Large intestine (tissue), 3 donors: ENCODE results near the gene IKBKE. TPM values are rescaled to one million over a fixed set of nuclear protein-coding genes. Genes with fewer than 3 reads are reported as not detected.
A peak's percentile ranks its signal among the peaks of the same experiment; 100 is the strongest.

Experiments used
- DNase-seq, 2 donors: peaks; one replicate each; pipeline versions ENCODE4 v3.0.0 to v3.0.0-alpha.2; 2013
- H3K27ac ChIP-seq: one replicate; pipeline ENCODE4 v1.5.1; 2013; ENCODE audit warnings: low read length
- H3K27me3 ChIP-seq: 2 replicates; pipeline ENCODE4 v1.6.1; 2013; ENCODE audit warnings: low read length; ENCODE audit not compliant: control insufficient read depth, insufficient read depth
- H3K36me3 ChIP-seq: 2 replicates; pipeline ENCODE4 v1.6.1; 2013; ENCODE audit warnings: low read length; ENCODE audit not compliant: control insufficient read depth, insufficient read depth
- H3K4me1 ChIP-seq: one replicate; pipeline ENCODE4 v1.6.1; 2013; ENCODE audit warnings: low read length; ENCODE audit not compliant: control insufficient read depth, insufficient read depth
- H3K4me3 ChIP-seq: one replicate; pipeline ENCODE4 v1.5.1; 2013; ENCODE audit warnings: low read length
- H3K9me3 ChIP-seq: one replicate; pipeline ENCODE4 v1.6.1; 2013; ENCODE audit warnings: mild to moderate bottlenecking, low read depth, low read length, moderate library complexity; ENCODE audit not compliant: control insufficient read depth
- WGBS: methylation state at CpG from one replicate; pipeline ENCODE4 v1.1.5; 2013; ENCODE audit warnings: low lambda C conversion rate; ENCODE audit not compliant: insufficient coverage; 5-methylcytosine and 5-hydroxymethylcytosine counted together
- polyA plus RNA-seq: library from polyadenylated mRNA; unstranded; fragments of 120-200 nt; gene quantifications from one replicate; pipeline ENCODE4 v1.2.1, GENCODE V29; 2013

The IKBKE gene
- polyA plus RNA-seq, 1 donor: 7.5 TPM

DNA sequence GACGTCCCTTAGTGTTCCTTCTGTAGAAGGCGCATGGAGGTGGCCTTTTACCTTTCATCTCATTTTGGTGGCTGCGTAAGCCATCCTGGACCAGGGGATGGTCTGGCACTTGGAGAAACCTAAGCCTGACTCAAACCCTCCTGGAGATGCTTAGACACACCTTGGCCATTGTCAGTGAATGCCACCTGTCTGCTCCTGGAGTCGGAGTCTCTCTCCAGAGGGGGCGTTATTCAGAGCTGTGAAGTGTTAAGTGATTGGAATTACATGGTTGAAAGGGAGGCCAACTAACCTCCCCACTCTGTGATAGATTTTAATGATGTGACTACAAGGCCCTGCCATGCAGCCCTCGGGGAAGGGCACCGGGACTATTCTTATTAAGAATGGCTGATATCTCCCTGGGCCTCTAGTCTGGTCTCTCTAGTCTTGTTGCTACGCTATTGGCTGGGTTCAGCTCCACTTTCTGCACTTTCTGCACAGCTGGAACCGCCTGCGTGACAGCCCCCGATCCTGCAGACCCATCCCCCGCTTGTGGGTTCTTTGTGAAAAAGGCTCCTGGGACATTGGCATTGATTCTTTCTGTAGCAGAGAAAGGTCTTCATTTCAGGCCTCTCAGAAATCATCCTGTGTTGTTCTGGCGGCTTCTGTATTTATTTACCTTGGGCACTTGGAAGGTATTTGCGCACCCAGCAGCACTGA is 41.2 kb downstream of the IKBKE start:
- Histone ChIP-seq H3K27ac (no peak overlapping the region), H3K36me3 (no peaks in the 10 kb centered on the region), H3K27me3 (peaks cover 30% of the 10 kb centered on the region), H3K4me3 (no peak overlapping the region), H3K9me3 (no peaks in the 10 kb centered on the region), H3K4me1 (peaks cover 12% of the 10 kb centered on the region)
- no peak for DNase-seq
- WGBS: no CpG with 5 or more reads among the region's 14 CpGs

DNA sequence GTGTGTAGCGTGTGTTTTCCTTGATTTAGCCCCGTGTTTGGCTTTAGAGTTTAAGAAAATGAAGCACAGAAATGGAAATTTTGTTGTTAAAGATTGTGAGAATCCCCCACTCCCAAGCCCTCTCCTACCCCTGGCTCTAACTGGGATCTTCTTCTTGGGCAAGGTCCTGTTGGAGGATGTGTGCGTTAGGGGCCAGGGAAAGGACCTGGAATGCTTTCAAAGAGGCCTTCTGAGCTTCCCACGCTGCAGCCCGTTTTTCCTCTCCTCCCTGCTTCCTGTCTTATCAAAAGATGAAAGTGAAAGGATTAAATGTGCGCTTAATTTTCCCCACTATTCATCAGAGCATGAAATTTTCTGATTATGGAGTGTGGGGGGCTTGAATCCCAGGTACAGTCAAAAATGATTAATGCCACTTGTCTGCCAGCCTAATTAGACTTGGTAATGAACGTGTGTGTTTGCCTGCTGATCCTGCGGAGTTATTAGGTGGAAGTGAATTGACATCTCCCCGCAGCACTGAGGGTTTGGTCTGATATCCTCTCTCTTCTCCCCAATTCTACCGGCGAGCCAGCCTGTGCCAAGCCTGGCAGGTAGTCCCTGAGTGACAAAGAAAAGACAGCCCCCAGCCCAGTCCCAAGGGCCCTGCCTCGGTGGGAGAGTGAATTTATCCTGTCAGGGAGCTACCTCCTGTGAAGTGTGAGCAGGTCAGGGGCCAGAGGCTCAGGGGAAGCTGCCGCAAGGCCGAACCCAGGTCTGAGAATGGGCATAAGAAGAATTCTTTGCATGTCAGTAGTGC is 42.0 kb downstream of the IKBKE start:
- no peak for DNase-seq
- H3K36me3 ChIP-seq: no peaks in the 10 kb centered on the region
- WGBS: no CpG with 5 or more reads among the region's 14 CpGs
- H3K27me3 ChIP-seq: peaks cover 22% of the 10 kb centered on the region
- no peak overlapping the region for H3K4me3 ChIP-seq
- peaks cover 8% of the 10 kb centered on the region for H3K4me1 ChIP-seq
- no peaks in the 10 kb centered on the region for H3K9me3 ChIP-seq
- H3K27ac ChIP-seq: no peak overlapping the region

DNA sequence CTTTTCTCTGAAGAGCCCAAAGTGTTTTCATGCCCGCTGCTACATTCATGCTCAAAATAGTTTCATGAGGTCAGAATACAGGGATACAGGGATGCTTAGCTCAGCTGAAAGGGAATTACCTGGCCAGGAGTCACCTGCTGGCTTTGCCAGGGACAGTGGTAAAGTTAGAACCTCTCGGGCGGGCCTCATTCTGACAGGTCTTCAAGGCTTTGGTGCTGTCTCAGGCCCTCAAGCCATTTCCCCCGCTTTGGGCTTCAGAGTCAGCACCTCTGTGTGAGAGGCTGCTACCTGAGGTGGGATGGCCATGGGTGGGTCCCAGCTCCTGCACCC is 42.5 kb downstream of the IKBKE start:
- no peak for DNase-seq
- H3K36me3 ChIP-seq: no peaks in the 10 kb centered on the region
- peaks cover 17% of the 10 kb centered on the region for H3K27me3 ChIP-seq
- H3K9me3 ChIP-seq: no peaks in the 10 kb centered on the region
- H3K27ac ChIP-seq: no peak overlapping the region
- no CpG with 5 or more reads among the region's 4 CpGs for WGBS
- H3K4me1 ChIP-seq: peaks cover 8% of the 10 kb centered on the region
- no peak overlapping the region for H3K4me3 ChIP-seq

DNA sequence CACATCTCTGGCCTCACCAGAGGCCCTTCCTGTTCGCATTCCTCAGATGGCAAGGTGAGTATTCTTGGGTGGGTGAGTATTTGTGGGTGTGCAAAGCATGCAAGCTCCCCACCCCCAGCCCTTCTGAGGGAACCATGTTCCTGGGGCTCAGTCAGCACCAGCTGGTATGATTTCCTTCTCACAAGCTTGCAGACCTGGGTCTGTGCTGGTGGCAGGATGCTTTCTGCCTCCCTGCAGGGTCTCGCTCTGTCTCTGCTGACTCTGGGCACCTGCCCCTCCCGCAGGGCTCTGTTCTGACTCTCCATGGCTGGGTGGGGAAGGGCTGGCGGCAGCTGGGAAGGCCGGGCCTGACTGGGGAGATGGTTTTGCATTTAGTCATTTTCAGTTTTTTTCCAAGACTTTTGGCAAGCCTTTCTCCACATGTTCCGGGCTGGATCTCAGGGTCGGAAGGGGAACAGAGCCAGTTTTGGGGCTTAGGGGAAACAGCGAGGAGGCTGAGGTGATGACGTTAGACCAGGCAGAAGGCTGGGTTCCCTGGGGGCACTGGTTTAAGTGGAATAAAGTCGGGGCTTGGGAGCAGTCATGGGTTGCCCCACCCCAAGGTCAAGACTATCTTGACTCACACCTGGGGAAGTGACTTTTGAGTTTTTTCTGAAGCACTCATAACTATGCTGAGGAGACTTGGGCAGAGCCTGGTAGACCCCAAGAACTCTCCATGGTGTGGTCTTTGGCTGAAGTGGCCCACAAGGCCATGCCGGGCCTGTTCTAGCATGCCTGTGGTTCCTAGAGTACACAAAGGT is 43.2 kb downstream of the IKBKE start:
- H3K36me3 ChIP-seq: no peaks in the 10 kb centered on the region
- peak; percentile 31 to 36 for DNase-seq
- no CpG with 5 or more reads among the region's 11 CpGs for WGBS
- H3K4me1 ChIP-seq: peaks cover 3% of the 10 kb centered on the region
- H3K27ac ChIP-seq: no peak overlapping the region
- peaks cover 10% of the 10 kb centered on the region for H3K27me3 ChIP-seq
- H3K9me3 ChIP-seq: no peaks in the 10 kb centered on the region
- no peak overlapping the region for H3K4me3 ChIP-seq

DNA sequence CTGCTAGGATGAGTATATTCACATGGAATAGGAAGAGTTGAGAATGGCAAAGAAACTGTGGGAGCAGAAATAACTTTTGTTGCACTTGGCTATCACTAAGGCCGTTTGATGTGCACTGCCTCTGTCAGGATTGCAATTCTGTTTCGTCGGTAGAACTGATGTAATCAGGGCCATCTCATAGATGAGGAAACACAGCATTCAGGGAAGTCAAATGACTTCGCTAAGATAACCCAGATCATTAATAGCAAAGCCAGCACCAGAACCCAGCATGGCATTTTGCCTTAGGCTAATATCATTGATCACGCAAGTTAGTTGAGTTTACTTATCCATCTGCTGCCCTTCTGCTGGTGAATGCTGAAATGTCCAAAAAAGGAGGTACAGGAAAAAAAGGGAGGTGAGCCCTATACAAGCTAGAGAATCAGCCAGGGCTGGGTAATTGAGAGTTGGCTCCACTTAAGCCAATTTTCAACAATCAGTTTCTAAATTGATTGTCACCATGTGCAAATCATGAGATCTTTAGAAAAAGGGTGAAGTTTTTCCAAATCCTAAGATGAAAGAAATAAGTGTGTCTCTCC is 44.6 kb downstream of the IKBKE start:
- Histone ChIP-seq H3K9me3 (no peaks in the 10 kb centered on the region), H3K36me3 (no peaks in the 10 kb centered on the region), H3K27ac (no peak overlapping the region), H3K4me1 (no peaks in the 10 kb centered on the region), H3K27me3 (peaks cover 3% of the 10 kb centered on the region), H3K4me3 (no peak overlapping the region)
- WGBS: 94% methylated on average over 2 of the region's 5 CpGs
- DNase-seq: no peak

DNA sequence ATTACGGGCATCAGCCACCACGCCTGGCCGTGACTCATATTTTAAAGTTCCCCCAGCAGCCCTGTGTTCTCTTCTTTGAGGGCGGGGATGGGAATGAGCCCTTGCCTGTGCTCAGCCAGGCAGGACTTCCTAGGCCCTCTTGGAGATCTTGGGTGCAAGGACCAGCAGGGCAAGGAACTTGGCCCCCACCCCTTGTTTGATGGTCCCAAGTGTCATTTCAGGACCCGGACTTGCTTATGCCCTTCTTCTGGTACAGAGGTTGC is 46.4 kb downstream of the IKBKE start:
- H3K9me3 ChIP-seq: no peaks in the 10 kb centered on the region
- H3K4me3 ChIP-seq: no peak overlapping the region
- no CpG with 5 or more reads among the region's 5 CpGs for WGBS
- no peak for DNase-seq
- H3K36me3 ChIP-seq: no peaks in the 10 kb centered on the region
- H3K27me3 ChIP-seq: no peaks in the 10 kb centered on the region
- peaks cover 6% of the 10 kb centered on the region for H3K4me1 ChIP-seq
- H3K27ac ChIP-seq: no peak overlapping the region

DNA sequence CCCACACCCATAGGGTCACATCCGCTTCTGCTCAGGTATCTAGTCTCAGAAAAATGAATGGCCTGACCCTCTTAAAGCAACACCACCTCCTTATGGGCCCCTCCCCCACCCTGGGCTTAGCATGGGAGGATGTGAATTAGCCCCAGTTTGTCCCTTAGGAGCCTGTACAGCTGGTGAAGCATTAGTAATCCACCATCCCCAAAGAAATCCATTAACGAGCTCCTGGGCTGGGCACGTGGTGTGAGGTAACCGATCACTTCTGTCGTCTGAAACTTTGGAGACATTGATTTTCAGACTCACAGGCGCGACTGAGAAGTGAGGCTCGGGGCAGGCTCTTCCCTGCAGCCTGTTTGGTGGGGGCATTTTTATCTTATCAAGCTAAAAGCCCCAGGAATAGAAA is 47.5 kb downstream of the IKBKE start:
- Histone ChIP-seq H3K4me3 (no peak overlapping the region), H3K9me3 (no peaks in the 10 kb centered on the region), H3K36me3 (no peaks in the 10 kb centered on the region), H3K27ac (no peak overlapping the region), H3K4me1 (peaks cover 8% of the 10 kb centered on the region), H3K27me3 (no peaks in the 10 kb centered on the region)
- WGBS: no CpG with 5 or more reads among the region's 8 CpGs
- DNase-seq: no peak

DNA sequence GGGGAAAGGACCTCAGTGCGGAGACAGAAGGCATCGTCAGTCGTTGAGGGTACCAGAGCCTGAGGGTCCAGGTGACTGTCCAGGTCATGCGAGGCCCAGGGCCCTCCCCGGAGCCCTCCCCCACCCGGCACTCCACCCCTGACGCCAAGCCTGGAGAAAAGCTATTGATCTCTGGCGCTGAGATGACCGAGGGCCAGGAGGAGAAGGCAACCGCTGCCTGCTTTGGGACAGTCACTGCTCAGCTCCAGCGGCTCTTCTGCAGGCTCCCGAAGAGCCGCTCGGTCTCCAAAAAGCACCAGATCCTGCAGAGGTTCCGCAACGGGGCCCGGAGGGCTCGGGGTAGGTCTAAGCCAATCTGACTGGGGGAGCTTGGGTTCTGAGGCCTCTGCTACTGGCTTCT is 47.9 kb downstream of the IKBKE start:
- no peaks in the 10 kb centered on the region for H3K27me3 ChIP-seq
- H3K4me1 ChIP-seq: peaks cover 8% of the 10 kb centered on the region
- no peak for DNase-seq
- H3K27ac ChIP-seq: no peak overlapping the region
- no peaks in the 10 kb centered on the region for H3K9me3 ChIP-seq
- H3K4me3 ChIP-seq: no peak overlapping the region
- no peaks in the 10 kb centered on the region for H3K36me3 ChIP-seq
- no CpG with 5 or more reads among the region's 18 CpGs for WGBS

DNA sequence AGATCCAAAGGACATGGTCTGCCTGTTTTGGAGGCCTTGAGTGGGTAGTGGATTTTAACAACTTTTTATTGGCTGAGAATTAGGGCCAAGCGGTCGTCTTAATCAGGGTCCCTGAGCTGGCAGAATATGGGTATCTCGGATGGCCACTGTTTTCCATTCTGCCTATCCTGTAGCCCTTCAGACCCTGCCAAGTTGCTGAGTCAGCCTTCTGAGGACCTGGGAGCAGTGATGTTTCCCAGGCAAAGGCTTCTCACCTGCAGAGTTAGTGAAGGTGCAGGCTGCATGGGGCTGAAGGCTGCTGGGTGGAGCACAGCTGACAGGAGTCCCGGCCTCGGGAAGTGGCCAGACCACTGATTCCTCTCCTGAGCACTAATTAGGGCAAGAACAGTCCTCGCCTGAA is 48.5 kb downstream of the IKBKE start:
- H3K36me3 ChIP-seq: no peaks in the 10 kb centered on the region
- no peak overlapping the region for H3K4me3 ChIP-seq
- no CpG with 5 or more reads among the region's 6 CpGs for WGBS
- no peak overlapping the region for H3K27ac ChIP-seq
- DNase-seq: no peak
- no peaks in the 10 kb centered on the region for H3K27me3 ChIP-seq
- peaks cover 8% of the 10 kb centered on the region for H3K4me1 ChIP-seq
- no peaks in the 10 kb centered on the region for H3K9me3 ChIP-seq

DNA sequence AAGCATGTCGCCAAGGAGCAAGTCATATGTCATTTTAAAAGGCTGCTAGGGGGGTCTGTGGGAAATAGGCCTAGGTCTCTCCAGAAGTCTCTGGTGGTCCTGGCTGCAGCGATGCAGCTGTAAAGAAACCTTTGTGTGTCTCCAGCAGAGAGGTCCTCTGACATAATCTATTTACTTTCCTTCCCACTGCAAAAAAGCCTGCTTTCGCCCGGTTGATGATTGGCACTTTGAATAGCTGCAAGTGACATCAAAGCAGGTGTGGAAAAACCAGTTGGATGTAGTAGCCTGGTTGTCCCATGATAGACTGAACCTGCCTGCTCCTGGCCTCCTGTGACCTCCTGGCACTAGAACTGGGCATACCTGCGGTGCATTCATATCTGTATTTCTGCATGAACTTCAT is 50.9 kb downstream of the IKBKE start:
- WGBS: no CpG with 5 or more reads among the region's 5 CpGs
- Histone ChIP-seq H3K4me3 (no peak overlapping the region), H3K4me1 (peaks cover 8% of the 10 kb centered on the region), H3K27me3 (no peaks in the 10 kb centered on the region), H3K27ac (no peak overlapping the region), H3K9me3 (no peaks in the 10 kb centered on the region), H3K36me3 (no peaks in the 10 kb centered on the region)
- peak in 1 of 2 donors; percentile 65 for DNase-seq
